ENCODE data around the gene AP3D1.

- TF ChIP-seq CTCF (IDR thresholded peaks at IDR 0.05; ENCODE audit: low read depth, low read length) (no peak; the same call in 1 of the 2 replicates), EZH2phosphoT487 (IDR thresholded peaks at IDR 0.05; ENCODE audit: low read depth) (no peak)
Observed at GRCh38 chr19:2097203-2097885, 54.0 kb downstream of the AP3D1 start.

Data from OCI-LY3 (cell line).